Osteoblast (primary cell): ENCODE measurements around the gene NRXN2. TPM values are rescaled to one million over a fixed set of nuclear protein-coding genes. Genes with fewer than 3 reads are reported as not detected.
A peak's percentile ranks its signal among the peaks of the same experiment; 100 is the strongest.

ENCODE experiments used
- DNase-seq: peaks from one replicate; pipeline ENCODE4 v3.0.0; 2011; ENCODE audit warnings: low spot score, mixed read lengths; ENCODE audit not compliant: insufficient read length; ENCODE audit errors: missing footprints
- H2AFZ ChIP-seq: 2 replicates; pipeline ENCODE4 v1.6.0; 2011; ENCODE audit warnings: mild to moderate bottlenecking, low read length
- H3K27ac ChIP-seq: 2 replicates; pipeline ENCODE4 v1.5.1; 2011; ENCODE audit warnings: mild to moderate bottlenecking, low read depth, low read length, moderate library complexity
- H3K27me3 ChIP-seq: 2 replicates; pipeline ENCODE4 v1.6.0; 2012; ENCODE audit warnings: mild to moderate bottlenecking, control low read depth, inconsistent platforms, low read length, moderate library complexity; ENCODE audit not compliant: insufficient read depth
- H3K36me3 ChIP-seq: 2 replicates; pipeline ENCODE4 v1.5.1; 2011; ENCODE audit warnings: mild to moderate bottlenecking, low read length, control low read depth, moderate library complexity; ENCODE audit not compliant: insufficient read depth
- H3K4me1 ChIP-seq: 2 replicates; pipeline ENCODE4 v1.5.1; 2011; ENCODE audit warnings: mild to moderate bottlenecking, low read length, control low read depth, moderate library complexity; ENCODE audit not compliant: insufficient read depth
- H3K4me2 ChIP-seq: 2 replicates; pipeline ENCODE4 v1.6.0; 2011; ENCODE audit warnings: mild to moderate bottlenecking, low read length; ENCODE audit not compliant: insufficient read depth
- H3K4me3 ChIP-seq: fragments of 200-600 bp; sonication (generic); 3 replicates; pipeline ENCODE4 v1.5.1; 2012; ENCODE audit warnings: mild to moderate bottlenecking, low read length, inconsistent platforms; ENCODE audit not compliant: insufficient read depth
- H3K79me2 ChIP-seq: 2 replicates; pipeline ENCODE4 v1.6.0; 2012; ENCODE audit warnings: mild to moderate bottlenecking, low read length, control low read depth, inconsistent platforms; ENCODE audit not compliant: insufficient read depth
- H3K9me3 ChIP-seq: 2 replicates; pipeline ENCODE4 v1.5.1; 2011; ENCODE audit warnings: low read depth, low read length, control low read depth
- H4K20me1 ChIP-seq: 2 replicates; pipeline ENCODE4 v1.6.0; 2012; ENCODE audit warnings: mild to moderate bottlenecking, low read length, control low read depth; ENCODE audit not compliant: insufficient read depth
- CTCF ChIP-seq: IDR thresholded peaks from 2 replicates; pipeline ENCODE4 v1.5.1; 2011; ENCODE audit warnings: mild to moderate bottlenecking, low read depth, low read length, moderate library complexity; ENCODE audit errors: extremely low read depth
- total RNA-seq: library from RNA; depleted of rRNA; stranded (reverse); fragments of >200 nt; gene quantifications from 2 replicates; pipeline ENCODE4 v1.2.3, GENCODE V29; 2012

NRXN2 gene
- total RNA-seq, 1 donor = 90.1 TPM

- TF ChIP-seq CTCF = no peak
- peak overlapping the region; percentile 75 for H3K4me3 ChIP-seq
- peak overlapping the region; percentile 94 for H3K27ac ChIP-seq
- peaks cover 50% of the 10 kb centered on the region for H3K4me1 ChIP-seq
- H3K4me2 ChIP-seq = peak overlapping the region; percentile 92
- peaks cover 18% of the 10 kb centered on the region for H3K79me2 ChIP-seq
- H3K36me3 ChIP-seq = peaks cover 17% of the 10 kb centered on the region
- no peaks in the 10 kb centered on the region for H3K9me3 ChIP-seq
- H3K27me3 ChIP-seq = no peaks in the 10 kb centered on the region
- DNase-seq = peak; percentile 98
- peak overlapping the region; percentile 84 for H2AFZ ChIP-seq
- H4K20me1 ChIP-seq = peaks cover 20% of the 10 kb centered on the region
Measured at GRCh38 chr11:64661146-64661545, 61.9 kb downstream of the NRXN2 start.

- H3K27ac ChIP-seq = peak overlapping the region; percentile 94
- peak; percentile 90 for DNase-seq
- no peak for TF ChIP-seq CTCF
- H3K4me3 ChIP-seq = peak overlapping the region; percentile 75
- no peaks in the 10 kb centered on the region for H3K27me3 ChIP-seq
- H3K9me3 ChIP-seq = no peaks in the 10 kb centered on the region
- peak overlapping the region; percentile 92 for H3K4me2 ChIP-seq
- peaks cover 18% of the 10 kb centered on the region for H3K79me2 ChIP-seq
- peaks cover 53% of the 10 kb centered on the region for H3K4me1 ChIP-seq
- H4K20me1 ChIP-seq = peaks cover 20% of the 10 kb centered on the region
- H2AFZ ChIP-seq = peak overlapping the region; percentile 39
- peaks cover 17% of the 10 kb centered on the region for H3K36me3 ChIP-seq
Measured at GRCh38 chr11:64660706-64661105, 62.3 kb downstream of the NRXN2 start.

GRCh38 chr11:64660205-64660604, 62.8 kb downstream of the NRXN2 start:
- Histone ChIP-seq H4K20me1 (peaks cover 20% of the 10 kb centered on the region), H3K4me1 (peaks cover 55% of the 10 kb centered on the region), H3K4me3 (peak overlapping the region; percentile 75), H3K79me2 (peaks cover 18% of the 10 kb centered on the region), H3K4me2 (peak overlapping the region; percentile 92), H3K27ac (peak overlapping the region; percentile 94), H3K36me3 (peaks cover 17% of the 10 kb centered on the region), H3K9me3 (no peaks in the 10 kb centered on the region), H2AFZ (peak overlapping the region; percentile 39), H3K27me3 (no peaks in the 10 kb centered on the region)
- DNase-seq = no peak
- TF ChIP-seq CTCF = no peak

GRCh38 chr11:64659417-64660144, 63.4 kb downstream of the NRXN2 start:
- Histone ChIP-seq H3K79me2 (peaks cover 18% of the 10 kb centered on the region), H3K27me3 (no peaks in the 10 kb centered on the region), H3K36me3 (peaks cover 17% of the 10 kb centered on the region), H3K27ac (peak overlapping the region; percentile 94), H2AFZ (no peak overlapping the region), H3K4me3 (peak overlapping the region; percentile 75), H4K20me1 (peaks cover 21% of the 10 kb centered on the region), H3K9me3 (no peaks in the 10 kb centered on the region), H3K4me2 (peak overlapping the region; percentile 92), H3K4me1 (peaks cover 55% of the 10 kb centered on the region)
- DNase-seq = peak; percentile 96
- peak; percentile 23 for TF ChIP-seq CTCF
